Measurements from ENCODE around the gene CYP4V2.
"Not testable (repeated sequence)": the region's sequence is repeated elsewhere in the genome, so short reads cannot be mapped to it uniquely, and the experiment has no call there.

CYP4V2 gene

GRCh38 chr4:186236126-186236525, 44.8 kb downstream of the CYP4V2 start:
- no peak for DNase-seq

GRCh38 chr4:186240452-186240847, 49.1 kb downstream of the CYP4V2 start:
- no peak for DNase-seq

- peak; percentile 5 for DNase-seq
These were observed 49.6 kb downstream of the CYP4V2 start for GRCh38 chr4:186240848-186241491.

GRCh38 chr4:186241616-186242015, 50.2 kb downstream of the CYP4V2 start:
- no peak for DNase-seq

GRCh38 chr4:186242031-186242430, 50.7 kb downstream of the CYP4V2 start:
- DNase-seq, result not testable (repeated sequence)

- DNase-seq, result no peak
These were observed 52.0 kb downstream of the CYP4V2 start for GRCh38 chr4:186243331-186243730.

- no peak for DNase-seq
These were observed 53.5 kb downstream of the CYP4V2 start for GRCh38 chr4:186244835-186245234.

- DNase-seq, result not testable (repeated sequence)
These were observed 55.8 kb downstream of the CYP4V2 start for GRCh38 chr4:186247062-186247752.

- DNase-seq, result no peak
These were observed 57.3 kb downstream of the CYP4V2 start for GRCh38 chr4:186248643-186249042.

- no peak for DNase-seq
These were observed 58.7 kb downstream of the CYP4V2 start for GRCh38 chr4:186249785-186250754.

- no peak for DNase-seq
These were observed 59.4 kb downstream of the CYP4V2 start for GRCh38 chr4:186250760-186251159.

GRCh38 chr4:186255122-186255521, 63.8 kb downstream of the CYP4V2 start:
- DNase-seq, result no peak

GRCh38 chr4:186258216-186258811, 66.9 kb downstream of the CYP4V2 start:
- DNase-seq, result no peak

- DNase-seq, result no peak
These were observed 68.7 kb downstream of the CYP4V2 start for GRCh38 chr4:186260117-186260503.

Data from NCI-H748 treated with DMSO at 0.1 percent for 48 hours (cell line).